Muscle of arm (tissue), 12 donors: ENCODE results near the gene KPNA1. TPM values are rescaled to one million over a fixed set of nuclear protein-coding genes. Genes with fewer than 3 reads are reported as not detected.

ENCODE experiments used
- DNase-seq: peaks from one replicate; pipeline ENCODE4 v3.0.0-alpha.2; 2013
- polyA plus RNA-seq, 12 donors: library from polyadenylated mRNA; unstranded; fragments of 120-200 nt; gene quantifications; one replicate each; pipeline ENCODE4 v1.2.1, GENCODE V29; 2013; ENCODE audit not compliant: insufficient read length in 12 of 12

The KPNA1 gene
- polyA plus RNA-seq, 12 donors: 38.2 to 60.4 (median 48.2) TPM; not detected in 1

- no peak for DNase-seq
These were observed 124.8 kb downstream of the KPNA1 start for GRCh38 chr3:122389892-122390291.

DNA sequence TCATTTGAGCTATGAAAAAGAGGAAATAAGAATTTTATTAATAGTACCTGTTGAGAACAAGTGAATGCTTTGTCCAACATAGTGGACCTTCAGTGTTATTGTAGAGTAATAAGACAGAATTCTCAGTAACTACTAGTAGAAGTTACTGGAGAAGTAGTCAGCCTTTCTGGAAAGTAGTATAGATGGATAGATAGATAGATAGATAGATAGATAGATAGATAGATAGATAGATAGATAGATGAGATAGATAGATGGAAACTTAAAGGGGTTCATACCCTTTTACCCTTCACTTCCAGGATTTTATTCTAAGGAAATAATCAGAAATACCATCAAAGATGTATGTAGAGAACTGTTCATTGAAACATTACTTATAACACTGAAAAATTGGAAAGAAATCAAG is 125.5 kb downstream of the KPNA1 start:
- DNase-seq: no peak

GRCh38 chr3:122387709-122388108 is 127.0 kb downstream of the KPNA1 start:
- DNase-seq: no peak

DNA sequence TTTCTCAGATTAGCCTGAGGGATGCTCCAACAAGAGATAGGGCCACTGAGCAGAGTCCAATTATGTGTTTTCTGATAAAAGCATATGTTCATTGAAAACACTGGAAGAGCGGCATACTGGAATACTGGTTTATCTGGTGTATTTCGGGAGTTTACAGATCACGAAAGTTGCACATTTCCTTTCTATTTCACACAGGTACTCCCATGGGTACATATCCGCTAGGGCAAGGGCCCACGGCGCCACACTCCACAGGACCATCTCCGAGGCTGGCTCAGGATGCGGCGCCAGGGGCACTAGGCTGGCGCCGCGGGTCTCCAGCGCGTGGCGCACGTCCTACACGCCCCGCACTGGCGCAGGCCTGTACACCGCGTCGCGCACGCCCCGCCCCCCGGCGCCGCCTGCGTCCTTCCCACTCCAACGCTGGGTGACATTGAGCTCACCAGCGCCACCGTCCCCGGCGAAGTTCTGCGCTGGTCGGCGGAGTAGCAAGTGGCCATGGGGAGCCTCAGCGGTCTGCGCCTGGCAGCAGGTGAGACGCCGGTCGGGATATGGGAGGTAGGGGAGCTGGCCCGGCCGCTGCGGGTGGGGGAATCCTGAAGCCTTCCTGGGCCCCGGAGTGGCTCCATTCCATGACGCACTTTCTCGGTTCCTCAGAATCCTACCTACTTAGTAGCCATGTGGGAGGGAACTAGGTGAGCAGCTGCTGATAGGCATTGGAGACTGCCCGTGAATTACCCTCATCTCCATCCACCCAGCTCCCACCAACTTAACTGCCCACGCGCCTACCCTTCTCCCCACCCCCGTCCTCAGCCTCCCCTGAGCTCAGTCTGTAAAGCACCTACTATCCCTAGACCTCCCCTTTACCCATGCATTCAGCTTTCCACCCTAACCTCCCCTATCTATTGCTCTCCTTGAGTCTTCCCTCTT is 130.7 kb downstream of the KPNA1 start, which contains the start of gene FAM162A:
Gene FAM162A (plus strand): TSS at position 412 of the 927 bp plus-strand sequence. CDS start 84 bp downstream, at position 496.
- peak; percentile 93 for DNase-seq

DNA sequence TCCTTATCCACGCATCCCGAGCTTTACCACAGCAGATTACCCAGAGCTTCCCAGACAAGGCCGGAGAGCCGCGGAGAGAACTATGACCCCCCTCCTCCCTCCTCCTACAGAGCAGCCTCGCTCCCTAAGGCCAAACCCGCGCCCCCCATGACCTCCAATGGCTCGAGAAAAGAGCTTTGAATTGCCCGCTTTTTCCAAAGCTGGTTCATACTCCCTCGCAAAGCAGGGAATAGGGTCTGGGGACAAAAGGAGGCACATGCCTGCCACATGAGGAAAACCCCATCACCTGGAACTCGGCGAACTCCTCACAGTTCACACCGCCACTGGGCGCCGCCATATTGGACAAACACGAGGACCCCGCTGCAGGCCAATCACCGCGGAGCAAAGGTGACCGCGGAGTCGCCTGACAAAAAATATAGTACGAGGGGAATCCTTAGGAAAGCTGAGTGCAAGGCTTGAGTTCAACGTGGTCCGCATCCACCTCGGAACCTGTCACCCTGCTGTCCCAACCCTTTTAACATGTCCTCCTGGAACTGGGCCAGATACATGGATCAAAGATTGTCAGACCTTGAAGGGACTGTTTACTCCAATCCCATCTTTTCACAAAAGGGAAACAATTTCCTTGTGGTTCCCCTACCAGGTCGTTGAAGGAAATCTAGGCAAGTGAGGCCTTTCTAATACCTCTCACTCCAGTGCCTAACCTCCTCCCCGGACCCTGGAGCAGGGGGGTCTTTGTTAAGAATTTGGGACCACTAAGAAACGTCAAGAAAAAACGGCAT is 131.7 kb downstream of the KPNA1 start, which contains the start of gene MIX23:
Gene MIX23 (minus strand): TSS at position 344 of the 779 bp plus-strand sequence. CDS start 7 bp downstream, at position 337.
- peak; percentile 90 for DNase-seq

DNA sequence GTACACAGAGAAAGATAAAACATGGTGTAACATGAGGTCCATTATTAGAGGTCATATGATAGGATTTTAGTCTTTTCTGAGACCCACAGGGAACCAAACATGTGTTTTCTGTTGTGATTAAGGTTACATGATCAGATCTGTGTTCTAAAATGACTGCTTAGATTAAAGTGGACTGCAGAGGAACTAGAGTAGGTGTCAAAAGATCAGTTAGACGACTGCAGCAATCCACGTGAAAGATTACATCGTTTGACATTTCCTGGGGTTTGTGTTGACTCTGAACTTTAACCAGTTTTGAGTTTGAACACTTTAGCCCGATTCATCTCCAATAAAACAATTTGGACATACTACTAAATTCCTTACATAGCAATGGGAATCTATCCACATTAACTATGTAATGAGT is 136.8 kb downstream of the KPNA1 start:
- DNase-seq: no peak

- DNase-seq: no peak
These were observed 140.7 kb downstream of the KPNA1 start for GRCh38 chr3:122374034-122374433.

Other genes with a start within 250 kb of the KPNA1 start
- 10 to 100 TPM in 1 of 12 donors, 1 to 10 TPM in 2, under 1 TPM in 6, not detected in 3; 0.34 to 21.2 (median 0.48) TPM for gene CSTA, start 189.7 kb downstream of the KPNA1 start, polyA plus RNA-seq
- 100 to 1,000 TPM in 1 of 12 donors, 10 to 100 TPM in 11; 24.9 to 744 (median 38.7) TPM for gene MIX23, start 131.7 kb downstream of the KPNA1 start, polyA plus RNA-seq
- gene FAM162A, start 130.8 kb downstream of the KPNA1 start, polyA plus RNA-seq: 10 to 100 TPM in 11 of 12 donors, not detected in 1; 33.4 to 43.4 (median 37.8) TPM
- 1 to 10 TPM in 11 of 12 donors, not detected in 1; 4.8 to 8.0 (median 5.8) TPM for gene WDR5B, start 98.9 kb downstream of the KPNA1 start, polyA plus RNA-seq
- gene PARP9, start 49.4 kb upstream of the KPNA1 start, polyA plus RNA-seq: 10 to 100 TPM in 10 of 12 donors, 1 to 10 TPM in 1, not detected in 1; 9.7 to 20.0 (median 16.1) TPM
- 10 to 100 TPM in 4 of 12 donors, 1 to 10 TPM in 7, not detected in 1; 7.3 to 12.0 (median 9.1) TPM for gene DTX3L, start 49.4 kb upstream of the KPNA1 start, polyA plus RNA-seq
- 1 to 10 TPM in 10 of 12 donors, not detected in 2; 1.7 to 8.5 (median 2.9) TPM for gene PARP15, start 62.7 kb upstream of the KPNA1 start, polyA plus RNA-seq
- gene PARP14, start 165.9 kb upstream of the KPNA1 start, polyA plus RNA-seq: 10 to 100 TPM in 7 of 12 donors, 1 to 10 TPM in 4, not detected in 1; 7.3 to 27.0 (median 10.7) TPM